ENCODE data around the gene MED12L.

GRCh38 chr3:151101270-151101969, 16.0 kb downstream of the MED12L start:
- TF ChIP-seq, protein P1, sequence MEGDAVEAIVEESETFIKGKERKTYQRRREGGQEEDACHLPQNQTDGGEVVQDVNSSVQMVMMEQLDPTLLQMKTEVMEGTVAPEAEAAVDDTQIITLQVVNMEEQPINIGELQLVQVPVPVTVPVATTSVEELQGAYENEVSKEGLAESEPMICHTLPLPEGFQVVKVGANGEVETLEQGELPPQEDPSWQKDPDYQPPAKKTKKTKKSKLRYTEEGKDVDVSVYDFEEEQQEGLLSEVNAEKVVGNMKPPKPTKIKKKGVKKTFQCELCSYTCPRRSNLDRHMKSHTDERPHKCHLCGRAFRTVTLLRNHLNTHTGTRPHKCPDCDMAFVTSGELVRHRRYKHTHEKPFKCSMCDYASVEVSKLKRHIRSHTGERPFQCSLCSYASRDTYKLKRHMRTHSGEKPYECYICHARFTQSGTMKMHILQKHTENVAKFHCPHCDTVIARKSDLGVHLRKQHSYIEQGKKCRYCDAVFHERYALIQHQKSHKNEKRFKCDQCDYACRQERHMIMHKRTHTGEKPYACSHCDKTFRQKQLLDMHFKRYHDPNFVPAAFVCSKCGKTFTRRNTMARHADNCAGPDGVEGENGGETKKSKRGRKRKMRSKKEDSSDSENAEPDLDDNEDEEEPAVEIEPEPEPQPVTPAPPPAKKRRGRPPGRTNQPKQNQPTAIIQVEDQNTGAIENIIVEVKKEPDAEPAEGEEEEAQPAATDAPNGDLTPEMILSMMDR (IDR thresholded peaks at IDR 0.05; ENCODE audit: poor library complexity, severe bottlenecking) = no peak
- TF ChIP-seq EZH2 (IDR thresholded peaks at IDR 0.05; ENCODE audit: borderline replicate concordance, insufficient read depth, low read length, poor library complexity, severe bottlenecking) = no peak
- TF ChIP-seq RAD21 (conservative IDR thresholded peaks at IDR 0.05) = no peak
- TF ChIP-seq POLR2AphosphoS5 (IDR thresholded peaks at IDR 0.05) = no peak
